HG03175 (cell line): ENCODE data around the gene SCTR.
A peak's percentile ranks its signal among the peaks of the same experiment; 100 is the strongest.

ENCODE experiments used
- ATAC-seq: cut with Tn5 transposase; IDR thresholded peaks from one replicate; pipeline ENCODE4 v1.9.1; 2021; ENCODE audit warnings: mild to moderate bottlenecking, moderate library complexity; ENCODE audit not compliant: unreplicated experiment

The SCTR gene

GRCh38 chr2:119523952-119524694 lies at the start of gene SCTR:
Gene SCTR (minus strand): TSS chr2:119524483. CDS start chr2:119524226, 257 bp downstream.
- no peak for ATAC-seq

GRCh38 chr2:119567292-119567691 lies 43.0 kb upstream of the SCTR start:
- no peak for ATAC-seq

GRCh38 chr2:119565481-119565880 lies 41.2 kb upstream of the SCTR start:
- ATAC-seq: no peak

- no peak for ATAC-seq
These were observed 29.5 kb upstream of the SCTR start for GRCh38 chr2:119553687-119554344.

GRCh38 chr2:119552902-119553301 lies 28.6 kb upstream of the SCTR start:
- no peak for ATAC-seq

- no peak for ATAC-seq
These were observed 26.6 kb upstream of the SCTR start for GRCh38 chr2:119550856-119551255.

- ATAC-seq: no peak
These were observed 26.1 kb upstream of the SCTR start for GRCh38 chr2:119550346-119550745.

GRCh38 chr2:119549241-119549640 lies 25.0 kb upstream of the SCTR start:
- ATAC-seq: no peak

- ATAC-seq: no peak
These were observed 24.3 kb upstream of the SCTR start for GRCh38 chr2:119548516-119549120.

GRCh38 chr2:119546447-119546767 lies 22.1 kb upstream of the SCTR start:
- no peak for ATAC-seq

GRCh38 chr2:119545754-119546446 lies 21.6 kb upstream of the SCTR start:
- ATAC-seq: no peak

- ATAC-seq: no peak
These were observed 20.7 kb upstream of the SCTR start for GRCh38 chr2:119544939-119545475.

GRCh38 chr2:119544075-119544938 lies 20.0 kb upstream of the SCTR start, which contains the start of gene CFAP221:
Gene CFAP221 (plus strand): TSS chr2:119544449. CDS start chr2:119546132, 1,683 bp downstream.
- peak; percentile 74 for ATAC-seq

- ATAC-seq: no peak
These were observed 17.2 kb upstream of the SCTR start for GRCh38 chr2:119541476-119541875.

- no peak for ATAC-seq
These were observed 13.5 kb upstream of the SCTR start for GRCh38 chr2:119537792-119538191.

- no peak for ATAC-seq
These were observed 12.4 kb upstream of the SCTR start for GRCh38 chr2:119536707-119537106.

- ATAC-seq: no peak
These were observed 11.9 kb upstream of the SCTR start for GRCh38 chr2:119536211-119536610.

GRCh38 chr2:119533560-119533959 lies 9.3 kb upstream of the SCTR start:
- ATAC-seq: no peak

GRCh38 chr2:119531292-119531691 lies 7.0 kb upstream of the SCTR start:
- ATAC-seq: no peak

- ATAC-seq: no peak
These were observed 3.7 kb upstream of the SCTR start for GRCh38 chr2:119527999-119528398.
